ENCODE measurements around the gene NT5C3B. TPM values are rescaled to one million over a fixed set of nuclear protein-coding genes. Genes with fewer than 3 reads are reported as not detected.
"Not testable (repeated sequence)": the region's sequence is repeated elsewhere in the genome, so short reads cannot be mapped to it uniquely, and the experiment has no call there.

NT5C3B gene
- polyA plus RNA-seq, 1 of the 3 experiments (the other 2 are of a cell fraction), result 87.4 TPM

- POLR2A ChIA-PET, result interaction anchor here (0.8 to 1.0 kb wide), 2 partner anchors 10 to 36 kb away, joined by 3 to 5 read pairs; partner anchors contain the start of genes FKBP10 and JUP
Observed at GRCh38 chr17:41777157-41777573, 58.9 kb downstream of the NT5C3B start.

GRCh38 chr17:41776262-41776900 lies 59.7 kb downstream of the NT5C3B start:
- H3K9me3 ChIP-seq; H2AFZ ChIP-seq (ENCODE audit: low read depth); H3K79me2 ChIP-seq (ENCODE audit: insufficient read depth); H3K4me3 ChIP-seq (ENCODE audit: low read depth in 2 of 2, low read length in 1 of 2); H3K4me2 ChIP-seq; H3K27me3 ChIP-seq (ENCODE audit: insufficient read depth); H3K9ac ChIP-seq; H3K36me3 ChIP-seq (replicated peaks in 1 of 2; ENCODE audit: control insufficient read depth in 1 of 2, insufficient read depth in 2 of 2, low read length in 1 of 2); H4K20me1 ChIP-seq (ENCODE audit: insufficient read depth); POLR2A ChIA-PET; DNase-seq; H3K9me2 ChIP-seq: not testable (repeated sequence)
- 96% methylated on average over 13 of the region's 14 CpGs for WGBS (ENCODE audit: low lambda C conversion rate)
- H3K4me1 ChIP-seq (ENCODE audit: control insufficient read depth in 1 of 2, insufficient read depth in 2 of 2, low read depth in 1 of 2, low read length in 1 of 2), result peaks cover 12 to 31% of the 10 kb centered on the region in 2 experiments
- CTCF ChIA-PET, result interaction anchor here (0.8 to 2.8 kb wide), 6 partner anchors 9 to 25 kb away, joined by 3 to 23 read pairs (median 3); partner anchors contain the start of gene JUP
- peak overlapping the region in 1 of 2 experiments; percentile 89; a peak in 2 of 4 replicates for H3K27ac ChIP-seq (ENCODE audit: low read depth in 2 of 2, low read length in 1 of 2)
- H3F3A ChIP-seq (replicated peaks; ENCODE audit: insufficient read depth), result peaks cover 21% of the 10 kb centered on the region

More at GRCh38 chr17:41777157-41777573, 58.9 kb downstream of the NT5C3B start:
- Histone ChIP-seq H3K27ac (ENCODE audit: low read depth in 2 of 2, low read length in 1 of 2) (peak overlapping the region; percentile 69 to 89), H3K9ac (no peak overlapping the region), H3K4me3 (ENCODE audit: low read depth in 2 of 2, low read length in 1 of 2) (no peak overlapping the region), H3F3A (replicated peaks; ENCODE audit: insufficient read depth) (peaks cover 21% of the 10 kb centered on the region), H3K4me2 (peak overlapping the region; percentile 67; the same call in 1 of the 2 replicates), H2AFZ (ENCODE audit: low read depth) (no peak overlapping the region), H3K9me3 (no peaks in the 10 kb centered on the region), H4K20me1 (ENCODE audit: insufficient read depth) (peaks cover 6% of the 10 kb centered on the region; the same call in 1 of the 2 replicates), H3K4me1 (ENCODE audit: control insufficient read depth in 1 of 2, insufficient read depth in 2 of 2, low read depth in 1 of 2, low read length in 1 of 2) (peaks cover 12 to 34% of the 10 kb centered on the region in 2 experiments), H3K27me3 (ENCODE audit: insufficient read depth) (no peaks in the 10 kb centered on the region), H3K79me2 (ENCODE audit: insufficient read depth) (no peaks in the 10 kb centered on the region), H3K36me3 (replicated peaks in 1 of 2; ENCODE audit: control insufficient read depth in 1 of 2, insufficient read depth in 2 of 2, low read length in 1 of 2) (no peaks in the 10 kb centered on the region), H3K9me2 (no peaks in the 10 kb centered on the region)
- WGBS (ENCODE audit: low lambda C conversion rate), result 62% methylated on average over 3 of the region's 4 CpGs
- TF ChIP-seq MXI1 (IDR thresholded peaks at IDR 0.05; ENCODE audit: low read depth, low read length) (peak; percentile 31; the same call in 1 of the 2 replicates), SIN3A (IDR thresholded peaks at IDR 0.05; ENCODE audit: borderline replicate concordance, low read depth, low read length) (no peak)
- CTCF ChIA-PET, result interaction anchor here (0.8 to 2.8 kb wide), 8 partner anchors 9 to 36 kb away, joined by 3 to 23 read pairs (median 3); partner anchors contain the start of gene JUP
- peak; percentile 69 for DNase-seq

- WGBS (ENCODE audit: low lambda C conversion rate), result 76% methylated on average over 9 of the region's 12 CpGs
- peaks cover 6% of the 10 kb centered on the region; the same call in 1 of the 2 replicates for H4K20me1 ChIP-seq (ENCODE audit: insufficient read depth)
- H2AFZ ChIP-seq (ENCODE audit: low read depth), result no peak overlapping the region
- H3K9me2 ChIP-seq, result no peaks in the 10 kb centered on the region
- ChIA-PET CTCF (interaction anchor here (1.3 to 5.0 kb wide), 3 partner anchors 10 to 80 kb away, joined by 4 to 35 read pairs (median 23); partner anchors contain the start of gene JUP), POLR2A (no interaction called here)
- H3K27ac ChIP-seq (ENCODE audit: low read depth in 2 of 2, low read length in 1 of 2), result no peak overlapping the region; a peak in 1 of 4 replicates
- no peaks in the 10 kb centered on the region for H3K79me2 ChIP-seq (ENCODE audit: insufficient read depth)
- DNase-seq, result no peak
- H3K9me3 ChIP-seq, result no peaks in the 10 kb centered on the region
- H3K27me3 ChIP-seq (ENCODE audit: insufficient read depth), result no peaks in the 10 kb centered on the region
- peaks cover 21% of the 10 kb centered on the region for H3F3A ChIP-seq (replicated peaks; ENCODE audit: insufficient read depth)
- no peak overlapping the region for H3K9ac ChIP-seq
- H3K4me2 ChIP-seq, result no peak overlapping the region
- H3K4me3 ChIP-seq (ENCODE audit: low read depth in 2 of 2, low read length in 1 of 2), result no peak overlapping the region
- TF ChIP-seq, protein P1, sequence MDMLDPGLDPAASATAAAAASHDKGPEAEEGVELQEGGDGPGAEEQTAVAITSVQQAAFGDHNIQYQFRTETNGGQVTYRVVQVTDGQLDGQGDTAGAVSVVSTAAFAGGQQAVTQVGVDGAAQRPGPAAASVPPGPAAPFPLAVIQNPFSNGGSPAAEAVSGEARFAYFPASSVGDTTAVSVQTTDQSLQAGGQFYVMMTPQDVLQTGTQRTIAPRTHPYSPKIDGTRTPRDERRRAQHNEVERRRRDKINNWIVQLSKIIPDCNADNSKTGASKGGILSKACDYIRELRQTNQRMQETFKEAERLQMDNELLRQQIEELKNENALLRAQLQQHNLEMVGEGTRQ (IDR thresholded peaks at IDR 0.05; ENCODE audit: borderline replicate concordance, low read depth, low read length), result no peak
- TF ChIP-seq EP300 (IDR thresholded peaks at IDR 0.05; ENCODE audit: borderline replicate concordance in 1 of 2, low read depth in 1 of 2, low read length in 1 of 2), result no peak
- no peak for TF ChIP-seq ELF1 (IDR thresholded peaks at IDR 0.05)
- no peaks in the 10 kb centered on the region for H3K36me3 ChIP-seq (replicated peaks in 1 of 2; ENCODE audit: control insufficient read depth in 1 of 2, insufficient read depth in 2 of 2, low read length in 1 of 2)
- peaks cover 12 to 31% of the 10 kb centered on the region in 2 experiments for H3K4me1 ChIP-seq (ENCODE audit: control insufficient read depth in 1 of 2, insufficient read depth in 2 of 2, low read depth in 1 of 2, low read length in 1 of 2)
Observed at GRCh38 chr17:41775394-41776226, 60.4 kb downstream of the NT5C3B start.

Small RNA genes within 50 kb of the gene (small RNA-seq; reads per million reads assigned to genes)
- gene AC125257.2, result 0 reads per million in 7 experiments

Other genes starting within 250 kb of the NT5C3B start
- gene KRT14, start 249.3 kb downstream of the NT5C3B start, polyA plus RNA-seq (2012; rRNA removed), result not detected in 2 replicates
- gene KRT16, start 223.5 kb downstream of the NT5C3B start, polyA plus RNA-seq (2012; rRNA removed), result not detected in 2 replicates
- 0.19 and 0.39 TPM in 2 replicates for gene KRT17, start 211.7 kb downstream of the NT5C3B start, polyA plus RNA-seq (2012; rRNA removed)
- 300 and 336 TPM in 2 replicates for gene EIF1, start 147.3 kb downstream of the NT5C3B start, polyA plus RNA-seq (2012; rRNA removed)
- not detected in 2 replicates for gene GAST, start 123.9 kb downstream of the NT5C3B start, polyA plus RNA-seq (2012; rRNA removed)
- 0.16 and 0.18 TPM in 2 replicates for gene HAP1, start 101.6 kb downstream of the NT5C3B start, polyA plus RNA-seq (2012; rRNA removed)
- gene JUP, start 49.5 kb downstream of the NT5C3B start, polyA plus RNA-seq (2012; rRNA removed), result 9.3 and 13.0 TPM in 2 replicates
- 55.5 and 88.3 TPM in 2 replicates for gene P3H4, start 24.3 kb downstream of the NT5C3B start, polyA plus RNA-seq (2012; rRNA removed)
- gene FKBP10, start 23.2 kb downstream of the NT5C3B start, polyA plus RNA-seq (2012; rRNA removed), result 360 and 377 TPM in 2 replicates
- gene KLHL10, start 1.6 kb upstream of the NT5C3B start, polyA plus RNA-seq (2012; rRNA removed), result 0.02 and 0.03 TPM in 2 replicates
- gene KLHL11, start 29.2 kb upstream of the NT5C3B start, polyA plus RNA-seq (2012; rRNA removed), result 2.6 and 3.0 TPM in 2 replicates
- gene ACLY, start 82.7 kb upstream of the NT5C3B start, polyA plus RNA-seq (2012; rRNA removed), result 161 and 163 TPM in 2 replicates
- gene ODAD4, start 94.4 kb upstream of the NT5C3B start, polyA plus RNA-seq (2012; rRNA removed), result 1.1 and 1.6 TPM in 2 replicates
- 44.8 and 54.8 TPM in 2 replicates for gene CNP, start 130.6 kb upstream of the NT5C3B start, polyA plus RNA-seq (2012; rRNA removed)
- 38.8 and 48.5 TPM in 2 replicates for gene DNAJC7, start 181.2 kb upstream of the NT5C3B start, polyA plus RNA-seq (2012; rRNA removed)
- gene NKIRAS2, start 183.9 kb upstream of the NT5C3B start, polyA plus RNA-seq (2012; rRNA removed), result 89.8 and 91.8 TPM in 2 replicates
- gene C17orf113, start 214.4 kb upstream of the NT5C3B start, polyA plus RNA-seq (2012; rRNA removed), result 0.44 and 0.52 TPM in 2 replicates

Data from SK-N-SH (cell line).